ENCODE data around the gene TRIO. TPM values are rescaled to one million over a fixed set of nuclear protein-coding genes. Genes with fewer than 3 reads are reported as not detected.

TRIO gene
- total and polyA plus RNA-seq, 2 of the 8 experiments (the other 6 are each of a cell fraction or from before 2014, with no cell fraction given) = 35.1 to 69.1 TPM

GRCh38 chr5:14201325-14202045 lies 58.3 kb downstream of the TRIO start:
- WGBS, 2 experiments (ENCODE audit: extremely low coverage in 1 of 2, insufficient coverage in 1 of 2, insufficient read length in 1 of 2, insufficient replicate concordance in 2 of 2, low coverage in 1 of 2, low lambda C conversion rate in 2 of 2, missing lambda C conversion rate in 1 of 2) = 94% methylated on average over 4 of the region's 7 CpGs; no CpG with 5 or more reads in 1 of the 2 experiments
- Histone ChIP-seq H3K79me1 (ENCODE audit: low read depth, low read length) (peaks cover 16% of the 10 kb centered on the region), H3K36me3 (ENCODE audit: control insufficient read depth in 2 of 4, insufficient read depth in 4 of 4, low read length in 3 of 4) (no peaks in the 10 kb centered on the region), H2BK20ac (ENCODE audit: low read length) (no peak overlapping the region), H3K23ac (ENCODE audit: insufficient read length) (no peak overlapping the region), H4K91ac (replicated peaks; ENCODE audit: insufficient read length, low read length) (no peak overlapping the region), H3K79me2 (ENCODE audit: control insufficient read depth in 1 of 2, insufficient read depth in 2 of 2, low read length in 2 of 2) (peaks cover 5 to 96% of the 10 kb centered on the region in 2 experiments), H3K4me2 (ENCODE audit: insufficient read depth in 1 of 2, low read depth in 2 of 2, low read length in 2 of 2) (no peak overlapping the region), H3K27me3 (replicated peaks in 1 of 4; ENCODE audit: control insufficient read depth in 3 of 4, extremely low read depth in 1 of 4, insufficient read depth in 3 of 4, low read length in 3 of 4) (no peaks in the 10 kb centered on the region), H3K56ac (replicated peaks; ENCODE audit: insufficient read length, low read depth, low read length) (no peak overlapping the region), H3K27ac (ENCODE audit: low read depth, low read length) (no peak overlapping the region), H3K9me3 (ENCODE audit: insufficient read depth in 2 of 2, low read depth in 1 of 2, low read length in 1 of 2) (no peaks in the 10 kb centered on the region), H2BK12ac (ENCODE audit: low read depth, low read length) (no peak overlapping the region), H4K20me1 (replicated peaks in 1 of 2; ENCODE audit: control insufficient read depth in 1 of 2, insufficient read depth in 2 of 2, low read length in 2 of 2) (peaks cover 14 to 21% of the 10 kb centered on the region in 2 experiments), H2AK5ac (ENCODE audit: low read depth, low read length) (no peak overlapping the region), H2AFZ (ENCODE audit: low read length) (no peak overlapping the region), H3K14ac (ENCODE audit: insufficient read length) (no peak overlapping the region), H4K8ac (ENCODE audit: extremely low read depth, insufficient read depth, low read length) (no peak overlapping the region), H3K9ac (replicated peaks in 1 of 4; ENCODE audit: extremely low read depth in 1 of 4, low read depth in 3 of 4, low read length in 3 of 4) (no peak overlapping the region), H3K23me2 (ENCODE audit: low read depth, low read length) (no peaks in the 10 kb centered on the region), H3K18ac (ENCODE audit: extremely low read depth, low read length) (no peak overlapping the region), H2BK120ac (replicated peaks; ENCODE audit: low read depth, low read length) (no peak overlapping the region), H3K4ac (replicated peaks; ENCODE audit: insufficient read length, low read depth, low read length) (no peak overlapping the region), H3K4me3 (ENCODE audit: extremely low read depth in 1 of 4, insufficient read depth in 2 of 4, low read depth in 3 of 4, low read length in 4 of 4) (no peak overlapping the region), H4K5ac (ENCODE audit: insufficient read length, low read depth, low read length) (no peak overlapping the region), H3K4me1 (replicated peaks in 1 of 4; ENCODE audit: control insufficient read depth in 3 of 4, insufficient read depth in 4 of 4, low read length in 3 of 4) (peaks cover 0 to 10% (median 5%) of the 10 kb centered on the region in 4 experiments; a peak in 6 of 7 replicates), H2BK5ac (ENCODE audit: low read depth, low read length) (no peak overlapping the region), H2BK15ac (ENCODE audit: low read length) (no peak overlapping the region)
- no peak for FAIRE-seq
- ChIA-PET POLR2A (ENCODE audit: partially characterized antibody) (no interaction called here), CTCF (ENCODE audit: partially characterized antibody) (interaction anchor here (1.0 to 1.9 kb wide), 3 partner anchors 12 to 150 kb away, joined by 3 to 6 read pairs (median 4); no protein-coding TSS in a partner anchor)
- DNase-seq (ENCODE audit: low read depth in 1 of 2, low spot score in 2 of 2) = no peak
- no peak for TF ChIP-seq ASH2L (IDR thresholded peaks at IDR 0.05; ENCODE audit: low read length)
- no peak for TF ChIP-seq CHD1 (IDR thresholded peaks at IDR 0.05; ENCODE audit: low read depth, low read length)
- TF ChIP-seq USF2 (IDR thresholded peaks at IDR 0.05; ENCODE audit: low read length) = no peak
- TF ChIP-seq TAF1 (IDR thresholded peaks at IDR 0.05; ENCODE audit: low read depth, low read length) = no peak
- TF ChIP-seq GTF2F1 (IDR thresholded peaks at IDR 0.05; ENCODE audit: borderline replicate concordance, low read depth, low read length) = no peak
- TF ChIP-seq RNF2 (IDR thresholded peaks at IDR 0.05; ENCODE audit: borderline replicate concordance, low read depth, low read length, missing control alignments, poor library complexity, severe bottlenecking) = no peak
- TF ChIP-seq TCF12 (IDR thresholded peaks at IDR 0.05; ENCODE audit: low read depth, low read length) = no peak
- no peak for TF ChIP-seq BACH1 (IDR thresholded peaks at IDR 0.05; ENCODE audit: low read length)
- no peak for TF ChIP-seq MAFK (IDR thresholded peaks at IDR 0.05; ENCODE audit: low read depth, low read length)
- no peak for TF ChIP-seq SAP30 (IDR thresholded peaks at IDR 0.05; ENCODE audit: insufficient read depth, insufficient replicate concordance, low read length)
- TF ChIP-seq CHD2 (IDR thresholded peaks at IDR 0.05; ENCODE audit: low read length) = no peak
